IMR-90 (cell line): ENCODE data around the gene PPP1R13L.

Experiments used
- BHLHE40 ChIP-seq: fragments of 150-350 bp; IDR thresholded peaks from 2 replicates; pipeline ENCODE4 v1.6.1; 2016; ENCODE audit warnings: mild to moderate bottlenecking, low read depth, low read length
- CHD1 ChIP-seq: IDR thresholded peaks from 2 replicates; pipeline ENCODE4 v1.6.1; 2012; ENCODE audit warnings: low read depth, low read length, improper control_type of control experiment
- MXI1 ChIP-seq: IDR thresholded peaks from 2 replicates; pipeline ENCODE4 v1.6.1; 2012; ENCODE audit warnings: low read depth, mild to moderate bottlenecking, low read length, moderate library complexity, borderline replicate concordance
- POLR2A ChIP-seq: IDR thresholded peaks from 2 replicates; pipeline ENCODE4 v1.6.1; 2012; ENCODE audit warnings: mild to moderate bottlenecking, low read depth, low read length
- RAD21 ChIP-seq: IDR thresholded peaks from 2 replicates; pipeline ENCODE4 v1.6.1; 2012; ENCODE audit warnings: low read length, improper control_type of control experiment
- RCOR1 ChIP-seq: IDR thresholded peaks from 2 replicates; pipeline ENCODE4 v1.6.1; 2012; ENCODE audit warnings: mild to moderate bottlenecking, low read length, improper control_type of control experiment; ENCODE audit not compliant: insufficient replicate concordance
- RFX5 ChIP-seq: IDR thresholded peaks from 2 replicates; pipeline ENCODE4 v1.8.0; 2012; ENCODE audit warnings: low read depth, mild to moderate bottlenecking, low read length, moderate library complexity
- TF ChIP-seq, protein P1 (sequence below): conservative IDR thresholded peaks from 2 replicates; pipeline ENCODE4 v1.5.1; 2012; ENCODE audit warnings: mild to moderate bottlenecking, low read depth, low read length, improper control_type of control experiment
- TF ChIP-seq, protein P2 (sequence below): fragments of 150-350 bp; IDR thresholded peaks from 2 replicates; pipeline ENCODE4 v1.6.1; 2016; ENCODE audit warnings: low read depth, mild to moderate bottlenecking, low read length, moderate library complexity, borderline replicate concordance
- TF ChIP-seq, protein P3 (sequence below): fragments of 150-350 bp; IDR thresholded peaks from 2 replicates; pipeline ENCODE4 v1.6.1; 2017; ENCODE audit warnings: mild to moderate bottlenecking, antibody characterized with exemption, low read length, low read depth

DNA sequence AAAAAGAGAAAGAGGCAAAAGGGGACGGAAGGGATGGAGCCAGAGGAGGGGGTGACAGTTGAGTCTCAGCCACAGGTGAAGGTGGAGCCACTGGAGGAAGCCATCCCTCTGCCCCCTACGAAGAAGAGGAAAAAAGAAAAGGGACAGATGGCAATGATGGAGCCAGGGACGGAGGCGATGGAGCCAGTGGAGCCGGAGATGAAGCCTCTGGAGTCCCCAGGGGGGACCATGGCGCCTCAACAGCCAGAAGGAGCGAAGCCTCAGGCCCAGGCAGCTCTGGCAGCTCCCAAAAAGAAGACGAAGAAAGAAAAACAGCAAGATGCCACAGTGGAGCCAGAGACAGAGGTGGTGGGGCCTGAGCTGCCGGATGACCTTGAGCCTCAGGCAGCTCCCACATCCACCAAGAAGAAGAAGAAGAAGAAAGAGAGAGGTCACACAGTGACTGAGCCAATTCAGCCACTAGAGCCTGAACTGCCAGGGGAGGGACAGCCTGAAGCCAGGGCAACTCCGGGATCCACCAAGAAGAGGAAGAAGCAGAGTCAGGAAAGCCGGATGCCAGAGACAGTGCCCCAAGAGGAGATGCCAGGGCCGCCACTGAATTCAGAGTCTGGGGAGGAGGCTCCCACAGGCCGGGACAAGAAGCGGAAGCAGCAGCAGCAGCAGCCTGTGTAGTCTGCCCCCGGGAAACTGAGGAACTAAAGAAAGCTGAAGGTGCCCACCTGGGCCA lies 4.1 kb upstream of the PPP1R13L start:
- TF ChIP-seq, protein P1, sequence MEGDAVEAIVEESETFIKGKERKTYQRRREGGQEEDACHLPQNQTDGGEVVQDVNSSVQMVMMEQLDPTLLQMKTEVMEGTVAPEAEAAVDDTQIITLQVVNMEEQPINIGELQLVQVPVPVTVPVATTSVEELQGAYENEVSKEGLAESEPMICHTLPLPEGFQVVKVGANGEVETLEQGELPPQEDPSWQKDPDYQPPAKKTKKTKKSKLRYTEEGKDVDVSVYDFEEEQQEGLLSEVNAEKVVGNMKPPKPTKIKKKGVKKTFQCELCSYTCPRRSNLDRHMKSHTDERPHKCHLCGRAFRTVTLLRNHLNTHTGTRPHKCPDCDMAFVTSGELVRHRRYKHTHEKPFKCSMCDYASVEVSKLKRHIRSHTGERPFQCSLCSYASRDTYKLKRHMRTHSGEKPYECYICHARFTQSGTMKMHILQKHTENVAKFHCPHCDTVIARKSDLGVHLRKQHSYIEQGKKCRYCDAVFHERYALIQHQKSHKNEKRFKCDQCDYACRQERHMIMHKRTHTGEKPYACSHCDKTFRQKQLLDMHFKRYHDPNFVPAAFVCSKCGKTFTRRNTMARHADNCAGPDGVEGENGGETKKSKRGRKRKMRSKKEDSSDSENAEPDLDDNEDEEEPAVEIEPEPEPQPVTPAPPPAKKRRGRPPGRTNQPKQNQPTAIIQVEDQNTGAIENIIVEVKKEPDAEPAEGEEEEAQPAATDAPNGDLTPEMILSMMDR = no peak
- TF ChIP-seq POLR2A (no peak), BHLHE40 (no peak), RCOR1 (no peak), RFX5 (no peak), MXI1 (no peak), RAD21 (no peak), CHD1 (no peak)
- TF ChIP-seq, protein P2, sequence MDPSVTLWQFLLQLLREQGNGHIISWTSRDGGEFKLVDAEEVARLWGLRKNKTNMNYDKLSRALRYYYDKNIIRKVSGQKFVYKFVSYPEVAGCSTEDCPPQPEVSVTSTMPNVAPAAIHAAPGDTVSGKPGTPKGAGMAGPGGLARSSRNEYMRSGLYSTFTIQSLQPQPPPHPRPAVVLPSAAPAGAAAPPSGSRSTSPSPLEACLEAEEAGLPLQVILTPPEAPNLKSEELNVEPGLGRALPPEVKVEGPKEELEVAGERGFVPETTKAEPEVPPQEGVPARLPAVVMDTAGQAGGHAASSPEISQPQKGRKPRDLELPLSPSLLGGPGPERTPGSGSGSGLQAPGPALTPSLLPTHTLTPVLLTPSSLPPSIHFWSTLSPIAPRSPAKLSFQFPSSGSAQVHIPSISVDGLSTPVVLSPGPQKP = no peak
- TF ChIP-seq, protein P3, sequence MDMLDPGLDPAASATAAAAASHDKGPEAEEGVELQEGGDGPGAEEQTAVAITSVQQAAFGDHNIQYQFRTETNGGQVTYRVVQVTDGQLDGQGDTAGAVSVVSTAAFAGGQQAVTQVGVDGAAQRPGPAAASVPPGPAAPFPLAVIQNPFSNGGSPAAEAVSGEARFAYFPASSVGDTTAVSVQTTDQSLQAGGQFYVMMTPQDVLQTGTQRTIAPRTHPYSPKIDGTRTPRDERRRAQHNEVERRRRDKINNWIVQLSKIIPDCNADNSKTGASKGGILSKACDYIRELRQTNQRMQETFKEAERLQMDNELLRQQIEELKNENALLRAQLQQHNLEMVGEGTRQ = no peak
